Transverse colon (tissue), 4 donors: Measurements from ENCODE around the gene PHLDB2. TPM values are rescaled to one million over a fixed set of nuclear protein-coding genes. Genes with fewer than 3 reads are reported as not detected.

Experiments
- DNase-seq: peaks from one replicate; pipeline ENCODE4 v3.0.0-alpha.2; 2019
- H3K27ac ChIP-seq, 4 donors: fragments of 200-600 bp; sonication (generic); 2 replicates each; pipeline ENCODE4 v1.5.1; 2016 to 2018; ENCODE audit warnings: inconsistent platforms in 4 of 4
- H3K27me3 ChIP-seq: fragments of 200-600 bp; sonication (generic); 2 replicates; pipeline ENCODE4 v1.5.1; 2017; ENCODE audit warnings: inconsistent platforms
- H3K36me3 ChIP-seq, 4 donors: fragments of 200-600 bp; sonication (generic); 2 replicates each; pipeline ENCODE4 v1.5.1; 2017 to 2019; ENCODE audit warnings: inconsistent platforms in 4 of 4
- H3K4me1 ChIP-seq, 4 donors: fragments of 200-600 bp; sonication (generic); 2 replicates each; pipeline ENCODE4 v1.5.1; 2017 to 2020; ENCODE audit warnings: inconsistent platforms in 4 of 4
- H3K4me3 ChIP-seq, 4 donors: fragments of 200-600 bp; sonication (generic); 1 replicate in 1 of 4; 2 replicates in 3 of 4; pipeline versions ENCODE4 v1.5.1 to v1.6.1; 2017 to 2019; ENCODE audit warnings: inconsistent platforms in 4 of 4
- H3K9me3 ChIP-seq, 2 donors: fragments of 200-600 bp; sonication (generic); 2 replicates each; pipeline ENCODE4 v1.5.1; 2017 to 2019; ENCODE audit warnings: inconsistent platforms in 2 of 2
- EP300 ChIP-seq: sonication (generic); formaldehyde crosslinking; IDR thresholded peaks from one replicate; pipeline ENCODE4 v1.6.1; 2017; ENCODE audit warnings: antibody characterized with exemption, low read depth
- POLR2A ChIP-seq: fragments of 450-650 bp; IDR thresholded peaks from one replicate; pipeline ENCODE4 v1.6.1; 2016; ENCODE audit warnings: antibody characterized with exemption, mild to moderate bottlenecking, moderate library complexity
- POLR2AphosphoS5 ChIP-seq, 3 donors: sonication (generic); formaldehyde crosslinking; IDR thresholded peaks; one replicate each; pipeline ENCODE4 v1.6.1; 2016; ENCODE audit warnings: antibody characterized with exemption in 3 of 3
- WGBS, 2 donors: methylation state at CpG; one replicate each; pipeline ENCODE4 v1.1.5; 2018; ENCODE audit warnings: low coverage in 1 of 2; 5-methylcytosine and 5-hydroxymethylcytosine counted together
- in situ Hi-C, 4 donors: fragments of 200-750 bp; cut with MboI; loops; one replicate each; pipeline versions ENCODE4 v1.15.0 to v1.15.1; 2017; ENCODE audit warnings: low sequenced_read_pairs in 3 of 4, low pct_ligation_motif_present in 1 of 4, low pct_unique_long_range_greater_than_20kb in 1 of 4
- intact Hi-C: fragments of 100-400 bp; cut with DNase I; formaldehyde crosslinking; loops from one replicate; pipeline ENCODE4 v1.15.1; 2023; ENCODE audit warnings: low total_unique reads
- total RNA-seq, 4 donors: library from RNA; depleted of rRNA; stranded (reverse); fragments of >200 nt; gene quantifications; one replicate each; pipeline ENCODE4 v1.1.0, GENCODE V29; 2016
- TF ChIP-seq, protein P1 (sequence below), 5 experiments: fragments of 200-600 bp in 3 of 5; fragments of 450-650 bp in 2 of 5; sonication (generic) in 3 of 5; IDR thresholded peaks; 1 replicate in 2 of 5; 2 replicates in 3 of 5; pipeline ENCODE4 v1.5.1; 2016 to 2017; ENCODE audit warnings: antibody characterized with exemption in 5 of 5, inconsistent platforms in 3 of 5, mild to moderate bottlenecking in 2 of 5, moderate library complexity in 1 of 5

PHLDB2 gene
- total RNA-seq: 10 to 100 TPM; 20.3 to 43.8 (median 24.5) TPM

DNA sequence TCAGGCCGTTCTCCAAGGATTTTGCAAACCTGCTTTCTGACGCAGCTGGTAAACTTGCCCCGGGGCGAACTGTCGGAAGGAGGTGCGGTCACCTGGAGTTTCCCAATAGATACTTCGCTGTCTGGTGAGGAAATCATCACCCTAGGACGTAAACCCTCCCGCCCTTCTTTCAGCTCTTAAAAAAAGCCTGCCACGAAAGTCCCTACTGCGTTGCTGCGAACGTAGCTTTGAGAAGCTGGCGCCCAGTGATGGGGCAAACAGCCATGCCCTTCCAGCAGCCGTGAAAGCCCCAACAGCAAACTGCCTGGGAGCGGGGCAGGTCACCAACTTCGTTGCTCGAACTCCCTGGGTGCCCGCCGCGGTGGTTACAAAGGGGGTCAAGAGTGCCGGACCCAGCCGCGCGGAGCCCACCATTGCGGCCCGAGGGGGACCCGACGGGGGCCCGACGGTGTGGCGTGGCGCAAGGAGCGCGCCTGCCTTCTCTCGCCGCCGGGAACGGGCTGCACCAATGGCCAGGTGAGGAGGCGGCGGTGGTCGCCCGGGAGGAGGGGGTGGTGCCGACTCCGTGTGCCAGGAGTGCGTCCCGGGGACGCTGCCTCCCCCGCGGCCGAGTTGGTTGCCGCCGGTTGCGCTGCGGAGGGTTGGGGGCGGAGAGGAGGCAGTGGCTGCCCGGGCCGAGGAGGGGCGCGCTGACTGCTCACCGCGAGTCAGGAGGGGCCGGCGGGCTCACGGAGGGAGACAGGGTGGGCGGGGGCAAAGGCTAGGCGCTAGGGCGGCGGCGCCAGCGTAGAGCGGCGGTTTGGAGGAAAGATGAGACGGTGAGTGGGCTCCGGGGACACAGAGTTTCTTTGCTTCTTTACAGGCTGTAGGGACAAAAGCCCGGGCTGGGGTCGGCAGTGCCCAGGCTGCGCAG lies at the start of gene PHLDB2:
Gene PHLDB2, plus strand, starts transcription at position 205 of the 913 bp plus-strand sequence. CDS start 24,813 bp downstream, outside the sequence.
- Histone ChIP-seq H3K27me3 (peaks cover 10% of the 10 kb centered on the region), H3K9me3 (no peaks in the 10 kb centered on the region), H3K4me1 (peaks cover 0 to 25% (median 13%) of the 10 kb centered on the region in 4 donors), H3K36me3 (no peaks in the 10 kb centered on the region), H3K27ac (peak within 1 kb of the TSS; percentile 88 to 92 (median 91)), H3K4me3 (peak within 1 kb of the TSS; percentile 55 to 76 (median 62))
- in situ Hi-C loops: no loop called here
- 0 to 1% methylated on average over 4 to 74 of the region's 78 CpGs for WGBS, 2 donors
- peak; percentile 56 for DNase-seq
- intact Hi-C loops: loop anchor here (5.0 kb wide), 1 partner anchor 122 kb away; no protein-coding TSS in a partner anchor
- TF ChIP-seq POLR2AphosphoS5 (IDR thresholded peaks at IDR 0.05) (peak; percentile 3 to 60 (median 26)), EP300 (no peak)

DNA sequence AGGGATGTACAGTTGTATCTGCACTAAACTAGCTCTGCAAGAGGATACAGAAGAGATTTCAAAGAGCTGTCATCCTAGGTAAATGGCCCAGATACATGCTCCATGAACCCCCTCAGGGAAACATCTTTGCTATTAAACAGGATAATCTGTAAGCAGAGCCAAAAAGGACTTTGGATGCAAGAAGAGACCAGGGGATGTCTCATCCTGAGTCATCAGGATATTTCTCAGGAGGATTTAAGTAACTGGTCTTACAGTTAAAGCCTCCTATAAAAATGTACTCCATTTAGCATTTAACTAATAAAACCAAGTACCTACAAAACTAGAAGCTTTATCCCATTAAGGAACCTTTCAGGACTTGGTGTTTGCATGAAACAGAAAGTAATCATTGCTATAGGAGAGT lies 48.2 kb upstream of the PHLDB2 start:
- Histone ChIP-seq H3K4me1 (peaks cover 0 to 7% (median 2%) of the 10 kb centered on the region in 4 donors), H3K36me3 (no peaks in the 10 kb centered on the region), H3K27ac (peak overlapping the region in 3 of 4 donors; percentile 3 to 25 (median 11)), H3K27me3 (no peaks in the 10 kb centered on the region), H3K4me3 (no peak overlapping the region), H3K9me3 (peaks cover 0 to 3% of the 10 kb centered on the region in 2 donors)
- in situ Hi-C loops (no loop called here), intact Hi-C loops (no loop called here)
- TF ChIP-seq POLR2AphosphoS5 (IDR thresholded peaks at IDR 0.05) (no peak), EP300 (no peak), POLR2A (no peak)
- TF ChIP-seq, protein P1, sequence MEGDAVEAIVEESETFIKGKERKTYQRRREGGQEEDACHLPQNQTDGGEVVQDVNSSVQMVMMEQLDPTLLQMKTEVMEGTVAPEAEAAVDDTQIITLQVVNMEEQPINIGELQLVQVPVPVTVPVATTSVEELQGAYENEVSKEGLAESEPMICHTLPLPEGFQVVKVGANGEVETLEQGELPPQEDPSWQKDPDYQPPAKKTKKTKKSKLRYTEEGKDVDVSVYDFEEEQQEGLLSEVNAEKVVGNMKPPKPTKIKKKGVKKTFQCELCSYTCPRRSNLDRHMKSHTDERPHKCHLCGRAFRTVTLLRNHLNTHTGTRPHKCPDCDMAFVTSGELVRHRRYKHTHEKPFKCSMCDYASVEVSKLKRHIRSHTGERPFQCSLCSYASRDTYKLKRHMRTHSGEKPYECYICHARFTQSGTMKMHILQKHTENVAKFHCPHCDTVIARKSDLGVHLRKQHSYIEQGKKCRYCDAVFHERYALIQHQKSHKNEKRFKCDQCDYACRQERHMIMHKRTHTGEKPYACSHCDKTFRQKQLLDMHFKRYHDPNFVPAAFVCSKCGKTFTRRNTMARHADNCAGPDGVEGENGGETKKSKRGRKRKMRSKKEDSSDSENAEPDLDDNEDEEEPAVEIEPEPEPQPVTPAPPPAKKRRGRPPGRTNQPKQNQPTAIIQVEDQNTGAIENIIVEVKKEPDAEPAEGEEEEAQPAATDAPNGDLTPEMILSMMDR (IDR thresholded peaks at IDR 0.05): no peak
- no peak for DNase-seq

DNA sequence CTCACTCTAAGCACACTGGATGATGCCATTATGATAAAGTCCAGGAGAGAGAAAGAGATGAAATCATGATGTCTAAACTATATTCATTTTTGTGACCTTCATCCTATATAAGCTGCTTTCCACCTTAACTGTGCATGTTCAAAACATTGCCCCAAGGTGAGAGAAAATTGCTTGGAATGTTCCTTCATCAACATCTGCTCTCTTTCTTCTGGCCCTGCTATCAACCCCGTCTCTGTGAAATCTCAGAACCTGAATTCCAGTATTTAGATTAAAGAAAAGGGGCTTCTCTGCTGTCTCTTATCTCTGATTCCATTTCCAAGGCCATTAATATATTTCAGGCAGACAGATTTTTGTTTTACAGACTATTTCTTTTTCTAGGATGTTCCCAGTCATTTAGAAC lies 47.3 kb upstream of the PHLDB2 start:
- peaks cover 0 to 7% (median 2%) of the 10 kb centered on the region in 4 donors for H3K4me1 ChIP-seq
- no peak for DNase-seq
- TF ChIP-seq POLR2A: no peak
- TF ChIP-seq EP300: no peak
- TF ChIP-seq POLR2AphosphoS5 (IDR thresholded peaks at IDR 0.05): no peak
- TF ChIP-seq, protein P1 (IDR thresholded peaks at IDR 0.05): no peak
- intact Hi-C loops: no loop called here
- no peaks in the 10 kb centered on the region for H3K36me3 ChIP-seq
- in situ Hi-C loops: no loop called here
- WGBS, 2 donors: 81 to 100% methylated on average over 1 of the region's 1 CpG
- no peak overlapping the region for H3K4me3 ChIP-seq
- peaks cover 0 to 3% of the 10 kb centered on the region in 2 donors for H3K9me3 ChIP-seq
- H3K27ac ChIP-seq: no peak overlapping the region
- no peaks in the 10 kb centered on the region for H3K27me3 ChIP-seq

DNA sequence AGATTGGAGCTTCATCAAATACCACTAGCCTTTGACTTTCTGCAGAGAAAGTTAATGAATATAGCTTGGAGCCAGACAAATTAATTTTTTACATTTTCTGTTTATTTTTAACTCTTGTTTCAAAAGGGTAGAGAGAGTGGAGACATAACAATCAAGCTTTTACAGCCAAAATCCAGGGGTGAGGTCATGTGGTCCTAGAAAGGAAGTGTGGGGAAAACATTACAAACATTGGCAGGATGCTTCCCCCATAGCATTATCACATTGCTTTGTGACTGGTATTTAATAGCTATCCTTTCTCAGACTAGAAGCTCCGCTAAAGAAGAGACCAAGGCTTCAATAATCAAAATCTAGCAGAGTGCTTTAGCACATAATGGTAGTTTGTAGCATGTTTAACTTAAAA lies 46.4 kb upstream of the PHLDB2 start:
- TF ChIP-seq EP300: no peak
- TF ChIP-seq, protein P1 (IDR thresholded peaks at IDR 0.05): no peak
- TF ChIP-seq POLR2AphosphoS5 (IDR thresholded peaks at IDR 0.05): no peak
- no peak for TF ChIP-seq POLR2A
- DNase-seq: no peak
- Histone ChIP-seq H3K36me3 (no peaks in the 10 kb centered on the region), H3K4me3 (no peak overlapping the region), H3K27ac (no peak overlapping the region), H3K4me1 (peaks cover 0 to 7% (median 2%) of the 10 kb centered on the region in 4 donors), H3K9me3 (peaks cover 0 to 3% of the 10 kb centered on the region in 2 donors), H3K27me3 (no peaks in the 10 kb centered on the region)
- in situ Hi-C loops: no loop called here
- WGBS, 2 donors: 85 to 92% methylated on average over 1 of the region's 1 CpG
- intact Hi-C loops: no loop called here
